IMR-90 (cell line): ENCODE data around the gene CETP. TPM values are rescaled to one million over a fixed set of nuclear protein-coding genes. Genes with fewer than 3 reads are reported as not detected.

Source experiments
- polyA plus RNA-seq, 3 experiments: library from polyadenylated mRNA; depleted of rRNA; stranded (reverse); fragments of >200 nt; gene quantifications; 2 replicates each; pipeline ENCODE4 v1.2.3, GENCODE V29; 2012; ENCODE audit warnings: low replicate concordance in 1 of 3
- total RNA-seq: library from RNA; depleted of rRNA; stranded (reverse); fragments of >200 nt; gene quantifications from 2 replicates; pipeline ENCODE4 v1.2.3, GENCODE V29; 2012; rRNA removed

Gene CETP
- total and polyA plus RNA-seq, 2 of the 4 experiments (the other 2 are of a cell fraction), result not detected

Other genes with a start within 250 kb of the CETP start
- gene NUP93, start 231.8 kb upstream of the CETP start, total RNA-seq, result 70.3 and 72.6 TPM in 2 replicates
- 54.6 and 55.3 TPM in 2 replicates for gene NUP93, start 231.8 kb upstream of the CETP start, polyA plus RNA-seq (2012; rRNA removed)
- gene SLC12A3, start 96.7 kb upstream of the CETP start, total RNA-seq, result not detected in 2 replicates
- not detected in 2 replicates for gene SLC12A3, start 96.7 kb upstream of the CETP start, polyA plus RNA-seq (2012; rRNA removed)
- 83.3 and 148 TPM in 2 replicates for gene HERPUD1, start 29.8 kb upstream of the CETP start, total RNA-seq
- gene HERPUD1, start 29.8 kb upstream of the CETP start, polyA plus RNA-seq (2012; rRNA removed), result 122 and 130 TPM in 2 replicates
- 5.3 and 9.1 TPM in 2 replicates for gene NLRC5, start 27.6 kb downstream of the CETP start, total RNA-seq
- 14.9 and 15.8 TPM in 2 replicates for gene NLRC5, start 27.6 kb downstream of the CETP start, polyA plus RNA-seq (2012; rRNA removed)
- gene CPNE2, start 130.6 kb downstream of the CETP start, total RNA-seq, result 9.2 and 15.4 TPM in 2 replicates
- 48.0 and 50.3 TPM in 2 replicates for gene CPNE2, start 130.6 kb downstream of the CETP start, polyA plus RNA-seq (2012; rRNA removed)
- 50.2 and 52.2 TPM in 2 replicates for gene PSME3IP1, start 224.1 kb downstream of the CETP start, total RNA-seq
- gene PSME3IP1, start 224.1 kb downstream of the CETP start, polyA plus RNA-seq (2012; rRNA removed), result 71.2 and 75.2 TPM in 2 replicates
- 59.2 and 62.2 TPM in 2 replicates for gene RSPRY1, start 224.4 kb downstream of the CETP start, total RNA-seq
- 23.7 and 25.2 TPM in 2 replicates for gene RSPRY1, start 224.4 kb downstream of the CETP start, polyA plus RNA-seq (2012; rRNA removed)